PC-9 (cell line): Measurements from ENCODE around the gene ITGAX. TPM values are rescaled to one million over a fixed set of nuclear protein-coding genes. Genes with fewer than 3 reads are reported as not detected.

Experiments used
- BruUV-seq: library from RNA; stranded (reverse); fragments of 400-500 nt; replicated peaks from 2 replicates; lab custom pipeline; 2021; lab: Mats Ljungman, UMichigan
- CTCF ChIA-PET: fragments of 300-600 bp; sonication (Branson Sonifier 250); formaldehyde crosslinking; loops from one replicate; lab custom pipeline; 2022; ENCODE audit warnings: antibody characterized with exemption; lab: Charles Lee
- POLR2A ChIA-PET: fragments of 300-600 bp; sonication (Branson Sonifier 250); formaldehyde crosslinking; loops from one replicate; lab custom pipeline; 2022; ENCODE audit warnings: antibody characterized with exemption; ENCODE audit not compliant: unreplicated experiment; lab: Charles Lee
- DNase-seq, 2 experiments: peaks; one replicate each; pipeline versions ENCODE4 v3.0.0 to v3.0.0-alpha.2; 2015 to 2022; ENCODE audit warnings: mixed read lengths in 1 of 2
- H2AFZ ChIP-seq: fragments of 200-600 bp; sonication (generic); 2 replicates; pipeline ENCODE4 v1.8.1; 2017; ENCODE audit warnings: antibody characterized with exemption
- H3F3A ChIP-seq: fragments of 200-600 bp; sonication (generic); 2 replicates; pipeline ENCODE4 v1.8.1; 2017; ENCODE audit warnings: antibody characterized with exemption, mild to moderate bottlenecking, low read depth; ENCODE audit not compliant: insufficient read depth
- H3K27ac ChIP-seq: fragments of 200-600 bp; sonication (generic); 2 replicates; pipeline ENCODE4 v1.6.1; 2016; ENCODE audit warnings: mixed run types
- H3K27me3 ChIP-seq: fragments of 200-600 bp; sonication (generic); 2 replicates; pipeline ENCODE4 v1.6.1; 2016; ENCODE audit warnings: low read depth, mixed run types; ENCODE audit not compliant: insufficient read depth
- H3K36me3 ChIP-seq: fragments of 200-600 bp; sonication (generic); 2 replicates; pipeline ENCODE4 v1.6.1; 2016; ENCODE audit warnings: low read depth, mixed run types
- H3K4me1 ChIP-seq: fragments of 200-600 bp; sonication (generic); replicated peaks from 2 replicates; pipeline ENCODE4 v1.6.1; 2016; ENCODE audit warnings: mixed run types; ENCODE audit not compliant: insufficient read depth
- H3K4me2 ChIP-seq: fragments of 200-600 bp; sonication (generic); 2 replicates; pipeline ENCODE4 v1.6.1; 2017; ENCODE audit warnings: mixed run types
- H3K4me3 ChIP-seq: fragments of 200-600 bp; sonication (generic); 2 replicates; pipeline ENCODE4 v1.6.1; 2016; ENCODE audit warnings: mixed run types
- H3K79me2 ChIP-seq: fragments of 200-600 bp; sonication (generic); 2 replicates; pipeline ENCODE4 v1.6.1; 2017; ENCODE audit warnings: low read depth, mixed run types
- H3K9me2 ChIP-seq: fragments of 200-600 bp; sonication (generic); 2 replicates; pipeline ENCODE4 v1.8.1; 2017; ENCODE audit warnings: mild to moderate bottlenecking; ENCODE audit not compliant: insufficient read depth
- H3K9me3 ChIP-seq: fragments of 200-600 bp; sonication (generic); 2 replicates; pipeline ENCODE4 v1.8.1; 2016; ENCODE audit warnings: low read depth; ENCODE audit not compliant: insufficient read depth
- H4K20me1 ChIP-seq: fragments of 200-600 bp; sonication (generic); 2 replicates; pipeline ENCODE4 v1.8.1; 2017; ENCODE audit not compliant: insufficient read depth
- EZH2 ChIP-seq: fragments of 200-600 bp; sonication (generic); IDR thresholded peaks from 2 replicates; pipeline ENCODE4 v1.8.0; 2017; ENCODE audit warnings: antibody characterized with exemption, low read depth
- intact Hi-C: fragments of 100-400 bp; cut with micrococcal nuclease; formaldehyde crosslinking; loops from one replicate; pipeline ENCODE4 v1.10.0; 2022; ENCODE audit not compliant: unreplicated experiment
- total RNA-seq: library from RNA; stranded (reverse); gene quantifications from 2 replicates; pipeline ENCODE4 v1.2.3, GENCODE V29; 2021
- TF ChIP-seq, protein P1 (sequence below): fragments of 200-600 bp; sonication (generic); conservative IDR thresholded peaks from 2 replicates; pipeline ENCODE4 v1.6.1; 2017; ENCODE audit warnings: mixed run types, antibody characterized with exemption, mild to moderate bottlenecking, moderate library complexity

The ITGAX gene
- total RNA-seq, 1 experiment from 2014 or later, result 1.1 TPM

DNA sequence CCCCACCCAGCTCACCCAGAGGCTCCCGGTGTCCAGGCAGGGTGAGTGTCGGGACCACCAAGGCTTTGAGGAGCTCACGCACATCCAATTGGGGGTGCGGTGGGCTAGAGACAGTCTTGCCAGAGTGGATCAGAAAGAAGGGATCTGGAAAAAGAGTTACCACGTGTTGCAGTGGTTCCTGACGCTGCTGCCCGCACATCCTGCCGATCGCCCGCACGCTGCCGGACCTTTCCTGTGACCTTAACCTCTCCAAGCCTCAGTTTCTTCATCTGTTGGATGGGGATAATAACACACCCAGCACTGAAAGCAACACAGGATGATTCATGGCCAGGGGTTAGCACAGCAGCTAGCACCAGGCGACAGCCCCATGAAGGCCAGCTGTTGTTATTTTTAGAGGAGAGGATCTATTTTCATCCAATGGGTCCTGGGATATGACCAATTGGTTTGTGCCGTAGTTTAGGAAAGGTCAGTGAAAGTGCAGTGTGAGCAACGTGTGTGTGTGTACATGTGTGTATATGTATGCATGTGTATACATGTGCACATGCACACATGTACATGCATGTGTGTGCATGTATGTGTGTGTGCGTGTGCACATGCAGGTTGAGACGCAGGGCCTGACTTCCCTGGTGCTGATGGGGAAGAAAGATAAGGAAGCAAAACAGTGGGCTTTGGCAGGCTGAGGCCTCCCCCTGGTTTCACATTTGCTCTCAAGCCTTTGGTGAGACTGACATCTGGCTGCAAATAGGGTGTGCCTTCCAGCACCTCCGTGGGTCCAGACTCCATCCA lies 2.5 kb downstream of the ITGAX start:
- POLR2A ChIA-PET, result no interaction called here
- Histone ChIP-seq H3F3A (0 out of 2 replicates have a peak, but pooled peaks cover 5% of the 10 kb centered on the region), H2AFZ (no peak overlapping the region), H3K79me2 (no peaks in the 10 kb centered on the region), H3K4me2 (no peak overlapping the region), H3K4me1 (peaks cover 8% of the 10 kb centered on the region; the same call in 1 of the 2 replicates), H3K4me3 (no peak overlapping the region), H3K9me2 (no peaks in the 10 kb centered on the region), H3K9me3 (no peaks in the 10 kb centered on the region), H4K20me1 (no peaks in the 10 kb centered on the region), H3K36me3 (no peaks in the 10 kb centered on the region), H3K27me3 (0 out of 2 replicates have a peak, but pooled peaks cover 12% of the 10 kb centered on the region), H3K27ac (no peak overlapping the region)
- BruUV-seq, result no TSS peak
- intact Hi-C loops, result no loop called here
- no peak for TF ChIP-seq EZH2
- TF ChIP-seq, protein P1, sequence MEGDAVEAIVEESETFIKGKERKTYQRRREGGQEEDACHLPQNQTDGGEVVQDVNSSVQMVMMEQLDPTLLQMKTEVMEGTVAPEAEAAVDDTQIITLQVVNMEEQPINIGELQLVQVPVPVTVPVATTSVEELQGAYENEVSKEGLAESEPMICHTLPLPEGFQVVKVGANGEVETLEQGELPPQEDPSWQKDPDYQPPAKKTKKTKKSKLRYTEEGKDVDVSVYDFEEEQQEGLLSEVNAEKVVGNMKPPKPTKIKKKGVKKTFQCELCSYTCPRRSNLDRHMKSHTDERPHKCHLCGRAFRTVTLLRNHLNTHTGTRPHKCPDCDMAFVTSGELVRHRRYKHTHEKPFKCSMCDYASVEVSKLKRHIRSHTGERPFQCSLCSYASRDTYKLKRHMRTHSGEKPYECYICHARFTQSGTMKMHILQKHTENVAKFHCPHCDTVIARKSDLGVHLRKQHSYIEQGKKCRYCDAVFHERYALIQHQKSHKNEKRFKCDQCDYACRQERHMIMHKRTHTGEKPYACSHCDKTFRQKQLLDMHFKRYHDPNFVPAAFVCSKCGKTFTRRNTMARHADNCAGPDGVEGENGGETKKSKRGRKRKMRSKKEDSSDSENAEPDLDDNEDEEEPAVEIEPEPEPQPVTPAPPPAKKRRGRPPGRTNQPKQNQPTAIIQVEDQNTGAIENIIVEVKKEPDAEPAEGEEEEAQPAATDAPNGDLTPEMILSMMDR, result no peak
- CTCF ChIA-PET, result no interaction called here
- DNase-seq, result no peak

GRCh38 chr16:31360251-31360650 lies 5.3 kb downstream of the ITGAX start:
- H3K4me2 ChIP-seq, result no peak overlapping the region
- no peaks in the 10 kb centered on the region for H4K20me1 ChIP-seq
- CTCF ChIA-PET, result no interaction called here
- POLR2A ChIA-PET, result no interaction called here
- H3K79me2 ChIP-seq, result no peaks in the 10 kb centered on the region
- no peaks in the 10 kb centered on the region for H3K9me3 ChIP-seq
- BruUV-seq, result no TSS peak
- peaks cover 1% of the 10 kb centered on the region; the same call in 1 of the 2 replicates for H3K4me1 ChIP-seq
- H2AFZ ChIP-seq, result no peak overlapping the region
- no peaks in the 10 kb centered on the region for H3F3A ChIP-seq
- TF ChIP-seq EZH2, result no peak
- TF ChIP-seq, protein P1, result no peak
- intact Hi-C loops, result no loop called here
- H3K4me3 ChIP-seq, result no peak overlapping the region
- DNase-seq, result no peak
- no peak overlapping the region for H3K27ac ChIP-seq
- H3K27me3 ChIP-seq, result 0 out of 2 replicates have a peak, but pooled peaks cover 12% of the 10 kb centered on the region
- no peaks in the 10 kb centered on the region for H3K36me3 ChIP-seq
- no peaks in the 10 kb centered on the region for H3K9me2 ChIP-seq

DNA sequence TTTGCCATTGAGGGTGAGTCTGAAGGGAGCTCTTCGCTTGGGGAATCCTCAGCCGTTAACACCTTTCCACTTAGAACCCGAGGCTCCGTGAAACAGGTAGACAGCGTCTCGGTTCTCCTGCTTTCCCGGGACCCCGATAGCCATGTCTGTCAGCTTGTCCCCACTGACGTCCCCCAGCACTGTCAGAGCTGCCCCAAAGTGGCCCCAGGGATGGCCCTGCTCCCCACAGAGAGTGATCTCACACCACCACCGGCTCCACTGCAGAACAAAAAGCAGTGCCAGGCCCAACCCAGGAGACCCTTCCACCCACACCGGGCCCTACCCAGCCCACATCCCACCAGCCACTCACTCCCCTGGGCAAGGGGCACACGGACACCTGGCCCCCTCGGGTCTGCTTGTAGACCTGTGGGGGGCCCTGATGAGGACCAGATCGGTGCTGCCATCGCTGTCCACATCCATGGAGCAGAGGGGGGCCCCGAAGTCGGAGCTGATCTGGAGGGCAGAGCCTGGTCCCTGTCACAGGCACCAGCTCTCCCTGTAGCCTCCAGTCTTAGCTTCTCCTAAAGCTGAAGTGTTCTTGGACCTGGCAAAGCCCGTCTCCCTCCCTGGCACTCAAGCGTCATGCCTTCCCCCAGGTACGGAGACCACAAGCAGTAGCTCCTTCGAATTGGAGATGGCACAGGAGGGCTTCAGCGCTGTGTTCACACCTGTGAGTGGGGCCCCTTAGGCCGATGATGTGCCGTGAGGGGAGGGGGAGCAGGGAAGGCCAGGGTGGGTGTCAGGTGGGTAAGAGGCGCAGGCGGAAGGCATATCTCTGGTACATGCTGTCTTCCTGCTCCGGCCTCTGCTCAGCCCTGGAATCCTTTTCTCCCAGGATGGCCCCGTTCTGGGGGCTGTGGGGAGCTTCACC lies 6.5 kb downstream of the ITGAX start:
- CTCF ChIA-PET, result no interaction called here

More for the DNA sequence above, 6.5 kb downstream of the ITGAX start:
- 0 out of 2 replicates have a peak, but pooled peaks cover 12% of the 10 kb centered on the region for H3K27me3 ChIP-seq
- H3K9me2 ChIP-seq, result no peaks in the 10 kb centered on the region
- no peak overlapping the region for H3K4me3 ChIP-seq
- H3K79me2 ChIP-seq, result no peaks in the 10 kb centered on the region
- POLR2A ChIA-PET, result interaction anchor here (0.7 kb wide), 1 partner anchor 347 kb away, joined by 5 read pairs; no protein-coding TSS in a partner anchor
- H2AFZ ChIP-seq, result no peak overlapping the region
- intact Hi-C loops, result no loop called here
- no peaks in the 10 kb centered on the region for H3K9me3 ChIP-seq
- H3K36me3 ChIP-seq, result no peaks in the 10 kb centered on the region
- BruUV-seq, result no TSS peak
- H3K4me2 ChIP-seq, result no peak overlapping the region
- H3F3A ChIP-seq, result no peaks in the 10 kb centered on the region
- no peak overlapping the region for H3K27ac ChIP-seq
- DNase-seq, result no peak
- H4K20me1 ChIP-seq, result no peaks in the 10 kb centered on the region
- no peak for TF ChIP-seq EZH2
- TF ChIP-seq, protein P1, result no peak
- H3K4me1 ChIP-seq, result no peaks in the 10 kb centered on the region
